HG03280 (cell line): ENCODE measurements around the gene FBN1.

Experiments used
- ATAC-seq: cut with Tn5 transposase; IDR thresholded peaks from one replicate; pipeline ENCODE4 v1.9.1; 2021; ENCODE audit warnings: mild to moderate bottlenecking, moderate library complexity; ENCODE audit not compliant: unreplicated experiment

Gene FBN1

GRCh38 chr15:48475600-48476395 lies 169.7 kb downstream of the FBN1 start:
- ATAC-seq: no peak

GRCh38 chr15:48473667-48474066 lies 171.8 kb downstream of the FBN1 start:
- ATAC-seq: no peak

- ATAC-seq: no peak
Observed at GRCh38 chr15:48472756-48473155, 172.8 kb downstream of the FBN1 start.

GRCh38 chr15:48471073-48471472 lies 174.4 kb downstream of the FBN1 start:
- no peak for ATAC-seq

GRCh38 chr15:48470096-48470495 lies 175.4 kb downstream of the FBN1 start:
- ATAC-seq: no peak

- ATAC-seq: no peak
Observed at GRCh38 chr15:48469681-48470080, 175.8 kb downstream of the FBN1 start.

GRCh38 chr15:48469271-48469670 lies 176.2 kb downstream of the FBN1 start:
- ATAC-seq: no peak

- no peak for ATAC-seq
Observed at GRCh38 chr15:48467801-48468200, 177.7 kb downstream of the FBN1 start.

GRCh38 chr15:48466820-48467219 lies 178.7 kb downstream of the FBN1 start:
- ATAC-seq: no peak

- ATAC-seq: no peak
Observed at GRCh38 chr15:48466079-48466478, 179.4 kb downstream of the FBN1 start.

GRCh38 chr15:48465410-48465809 lies 180.1 kb downstream of the FBN1 start:
- ATAC-seq: no peak

- no peak for ATAC-seq
Observed at GRCh38 chr15:48463366-48463880, 182.1 kb downstream of the FBN1 start.

GRCh38 chr15:48462688-48463087 lies 182.8 kb downstream of the FBN1 start:
- no peak for ATAC-seq

GRCh38 chr15:48459571-48460442 lies 185.7 kb downstream of the FBN1 start:
- no peak for ATAC-seq

GRCh38 chr15:48458876-48459275 lies 186.6 kb downstream of the FBN1 start:
- ATAC-seq: no peak

- no peak for ATAC-seq
Observed at GRCh38 chr15:48456134-48456533, 189.4 kb downstream of the FBN1 start.

- ATAC-seq: no peak
Observed at GRCh38 chr15:48451736-48452135, 193.8 kb downstream of the FBN1 start.

GRCh38 chr15:48451241-48451640 lies 194.3 kb downstream of the FBN1 start:
- ATAC-seq: no peak

- no peak for ATAC-seq
Observed at GRCh38 chr15:48449734-48450133, 195.8 kb downstream of the FBN1 start.

- ATAC-seq: no peak
Observed at GRCh38 chr15:48447657-48448056, 197.9 kb downstream of the FBN1 start.

- ATAC-seq: no peak
Observed at GRCh38 chr15:48447058-48447457, 198.5 kb downstream of the FBN1 start.

- ATAC-seq: no peak
Observed at GRCh38 chr15:48442011-48442410, 203.5 kb downstream of the FBN1 start.
